CD4-positive, alpha-beta T cell treated with Interleukin-21 for 1 hour (primary cell): ENCODE results near the gene CDCA4.

Experiments
- DNase-seq: peaks from one replicate; pipeline ENCODE4 v3.0.0-alpha.2; 2020

The CDCA4 gene

GRCh38 chr14:105011312-105011990 is 9.4 kb downstream of the CDCA4 start:
- no peak for DNase-seq

DNA sequence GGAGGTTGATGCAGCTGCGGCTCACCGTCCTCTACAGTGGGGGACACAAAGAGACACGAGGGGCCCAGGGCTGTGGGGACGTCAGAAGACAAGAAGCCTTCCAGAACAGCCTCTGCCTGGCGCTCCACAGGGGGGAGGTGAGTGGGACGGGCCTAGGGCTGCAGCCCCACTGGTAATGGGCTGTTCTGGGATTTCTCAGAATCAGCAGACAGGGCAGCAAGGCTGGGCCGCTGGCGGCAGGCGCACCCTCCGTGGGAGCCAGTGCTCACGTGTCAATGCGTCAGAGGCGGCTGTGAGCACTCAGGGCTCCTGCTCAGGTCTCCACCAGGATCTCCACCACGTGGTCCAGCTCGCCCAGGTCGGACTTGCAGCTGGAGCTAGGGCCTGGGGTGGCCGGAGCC is 10.0 kb downstream of the CDCA4 start:
- no peak for DNase-seq

GRCh38 chr14:105010106-105010505 is 10.8 kb downstream of the CDCA4 start:
- DNase-seq, result no peak

- DNase-seq, result no peak
These were observed 13.2 kb downstream of the CDCA4 start for GRCh38 chr14:105007593-105008264.

DNA sequence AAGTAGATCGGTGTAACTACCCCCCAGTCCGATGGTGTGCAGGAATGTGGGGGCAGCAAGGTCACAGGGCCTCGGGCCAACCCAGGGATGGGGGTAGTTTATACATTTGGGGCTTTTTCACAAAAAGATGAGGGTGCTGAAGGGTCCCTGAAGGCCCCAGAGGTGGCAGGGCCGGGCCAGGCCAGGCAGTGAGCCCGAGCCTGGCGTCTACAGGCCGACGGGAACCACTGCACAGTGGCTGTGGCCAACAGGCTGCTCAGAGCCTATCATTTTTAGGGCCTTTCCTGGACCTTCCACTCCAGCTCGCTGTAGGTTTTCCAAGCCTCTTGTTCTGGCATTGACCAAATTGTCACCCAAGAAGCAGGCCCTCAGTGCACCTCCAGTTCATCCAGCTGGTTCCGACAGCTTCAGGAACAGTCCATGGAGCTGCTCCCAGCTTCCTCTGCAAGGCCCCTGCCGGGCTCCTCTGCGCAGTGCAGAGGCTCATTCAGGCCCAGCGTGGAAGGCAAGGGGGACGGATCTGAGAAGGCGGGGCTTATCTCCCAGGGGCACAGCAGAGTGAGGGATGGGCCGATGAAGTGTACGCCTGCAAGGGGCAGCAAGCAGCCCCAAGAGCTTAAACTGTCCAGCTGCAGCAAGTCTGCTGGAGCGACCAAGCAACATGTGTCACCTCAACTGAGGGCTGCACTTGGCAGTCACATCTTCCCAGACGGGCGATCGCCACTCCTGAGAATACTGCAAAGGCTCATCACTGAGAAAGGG is 13.9 kb downstream of the CDCA4 start:
- DNase-seq, result no peak

GRCh38 chr14:105005929-105006830 is 14.7 kb downstream of the CDCA4 start:
- no peak for DNase-seq

- no peak for DNase-seq
These were observed 15.5 kb downstream of the CDCA4 start for GRCh38 chr14:105005329-105005928.

DNA sequence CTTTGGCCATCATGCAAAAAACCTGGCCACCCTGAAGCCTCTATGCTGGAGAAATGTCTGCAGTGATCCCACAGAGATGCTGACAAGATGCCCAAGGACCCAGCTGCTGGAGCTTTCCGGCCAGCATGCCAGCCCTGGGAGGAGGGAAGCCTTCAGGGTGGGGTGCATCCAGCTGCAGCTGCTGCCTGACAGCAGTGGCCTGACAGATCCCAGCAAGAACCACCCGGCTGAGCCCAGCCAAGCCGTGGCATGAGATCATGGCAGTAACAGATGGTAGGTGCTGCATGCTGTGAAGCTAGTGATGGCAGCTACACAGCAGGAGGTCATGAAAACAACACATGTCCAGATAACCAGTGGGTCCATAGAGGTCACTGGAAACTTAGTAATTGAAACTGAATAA is 21.5 kb downstream of the CDCA4 start:
- no peak for DNase-seq

- no peak for DNase-seq
These were observed 22.1 kb downstream of the CDCA4 start for GRCh38 chr14:104998801-104999200.

DNA sequence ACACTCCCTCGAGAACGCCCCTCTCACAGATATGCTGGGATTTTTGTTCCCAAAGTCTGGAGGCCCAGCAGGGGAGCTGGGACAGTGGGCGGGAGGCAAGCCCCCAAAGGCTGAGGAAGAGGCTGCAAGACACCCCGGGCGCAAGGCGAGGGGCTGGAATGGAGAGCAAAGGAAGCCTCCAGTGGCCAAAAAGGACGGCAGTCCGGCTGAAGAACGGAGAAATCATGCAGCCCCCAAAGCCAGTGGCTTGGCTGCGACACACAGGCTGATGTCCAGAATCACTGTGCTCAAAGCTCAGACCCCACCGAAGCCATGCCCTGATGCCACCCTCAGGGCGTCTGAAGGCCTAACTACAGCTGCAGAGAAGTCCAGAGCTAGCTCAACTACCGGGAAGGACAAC is 24.4 kb downstream of the CDCA4 start:
- DNase-seq, result no peak

- DNase-seq, result no peak
These were observed 24.9 kb downstream of the CDCA4 start for GRCh38 chr14:104996032-104996431.

DNA sequence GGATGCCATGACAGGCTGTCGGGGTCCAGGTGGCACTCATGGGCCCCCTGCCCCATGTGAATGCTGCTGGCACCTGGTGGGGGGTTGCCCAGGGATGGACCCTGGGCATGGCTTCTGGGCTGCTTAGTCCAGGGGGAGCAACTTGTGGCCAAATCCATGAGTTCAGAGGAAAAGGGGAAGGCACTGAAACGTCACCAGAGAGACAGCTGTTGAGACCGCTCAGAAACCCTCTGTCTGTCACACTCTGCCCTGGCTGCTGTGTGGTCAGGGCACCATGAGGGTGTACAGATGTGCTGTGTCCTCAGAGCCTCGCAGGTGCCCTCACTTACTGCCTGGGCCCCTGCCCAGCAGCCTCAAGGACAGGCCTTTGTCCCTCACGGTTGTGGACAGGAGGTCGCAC is 25.9 kb downstream of the CDCA4 start:
- no peak for DNase-seq

DNA sequence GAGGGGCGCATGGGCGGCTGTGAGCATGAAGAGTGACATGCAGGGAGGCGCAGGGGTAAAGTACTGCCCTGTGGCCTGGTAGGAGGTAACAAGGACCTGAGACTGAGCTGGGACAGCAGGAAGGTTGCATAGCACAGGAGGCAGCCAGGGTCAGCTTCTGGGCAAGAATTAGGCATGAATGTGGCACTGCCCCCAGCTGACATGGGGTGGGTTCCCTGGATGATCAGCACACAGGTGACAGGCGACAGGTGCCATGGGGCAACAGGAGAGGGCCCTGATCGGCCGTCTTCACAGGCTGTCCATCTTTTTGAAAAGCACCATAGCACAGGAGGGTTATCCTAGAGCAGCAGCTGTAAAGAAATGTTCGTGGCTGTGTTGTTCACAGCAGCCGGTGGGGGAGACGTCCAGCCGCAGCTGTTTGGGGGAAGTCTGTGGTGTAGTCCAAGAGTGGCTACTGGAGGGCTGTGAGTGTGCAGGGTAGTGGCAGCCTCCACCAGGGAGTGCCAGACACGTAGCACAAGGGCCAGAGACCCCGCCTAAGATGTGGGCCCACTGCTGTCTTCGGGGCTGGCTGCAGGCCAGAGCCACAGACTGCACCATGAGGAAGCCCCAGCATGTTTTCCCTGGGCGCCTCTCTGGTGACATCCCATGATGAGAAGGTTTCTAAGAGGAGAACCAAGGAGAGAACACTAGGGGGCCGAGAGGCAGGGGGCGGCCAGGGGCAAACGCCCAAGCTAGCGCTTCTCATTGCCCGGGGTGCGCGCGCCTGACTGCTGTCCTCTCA is 26.9 kb downstream of the CDCA4 start:
- DNase-seq, result no peak

GRCh38 chr14:104993306-104993705 is 27.6 kb downstream of the CDCA4 start:
- no peak for DNase-seq

DNA sequence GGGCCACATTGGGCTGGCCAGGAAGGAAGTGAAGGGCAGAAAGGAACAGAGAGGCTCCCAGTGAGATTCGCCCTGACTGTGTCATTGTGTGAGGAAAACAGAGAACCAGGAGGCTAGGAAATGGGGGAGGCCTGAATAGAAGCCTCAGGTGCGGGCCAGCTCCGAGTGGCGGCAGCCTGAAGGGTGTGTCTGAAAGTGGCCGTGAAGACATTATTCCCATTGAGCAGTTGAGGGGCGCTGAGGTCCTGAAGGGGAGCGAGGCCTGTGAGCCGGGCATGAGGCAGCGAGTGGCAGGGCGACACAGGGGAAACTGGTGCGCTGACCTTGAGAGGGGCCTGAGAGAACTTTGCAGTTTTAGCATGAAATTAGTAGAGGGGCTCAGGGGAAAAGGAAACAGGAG is 28.4 kb downstream of the CDCA4 start:
- no peak for DNase-seq

GRCh38 chr14:104991896-104992230 is 29.0 kb downstream of the CDCA4 start:
- DNase-seq, result no peak

DNA sequence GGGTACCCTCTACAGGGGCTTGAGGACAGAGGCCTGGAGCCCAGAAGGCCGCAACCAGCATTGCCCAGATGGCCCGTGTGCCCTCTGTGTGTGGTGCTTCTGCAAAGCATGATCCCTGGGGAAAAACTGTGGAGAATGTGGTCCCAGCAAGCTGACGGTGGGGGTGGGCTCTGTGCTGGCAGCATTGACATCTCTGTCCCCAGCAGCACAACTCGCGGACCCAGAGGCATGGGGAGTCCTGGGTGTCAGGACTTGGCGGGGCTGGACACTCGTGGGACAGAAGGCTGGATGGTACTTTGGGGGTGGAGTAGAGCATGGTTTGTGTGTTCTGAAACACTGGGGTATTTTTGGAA is 31.0 kb downstream of the CDCA4 start:
- DNase-seq, result no peak

GRCh38 chr14:104989236-104989950 is 31.5 kb downstream of the CDCA4 start:
- no peak for DNase-seq

- no peak for DNase-seq
These were observed 34.3 kb downstream of the CDCA4 start for GRCh38 chr14:104986487-104987164.

DNA sequence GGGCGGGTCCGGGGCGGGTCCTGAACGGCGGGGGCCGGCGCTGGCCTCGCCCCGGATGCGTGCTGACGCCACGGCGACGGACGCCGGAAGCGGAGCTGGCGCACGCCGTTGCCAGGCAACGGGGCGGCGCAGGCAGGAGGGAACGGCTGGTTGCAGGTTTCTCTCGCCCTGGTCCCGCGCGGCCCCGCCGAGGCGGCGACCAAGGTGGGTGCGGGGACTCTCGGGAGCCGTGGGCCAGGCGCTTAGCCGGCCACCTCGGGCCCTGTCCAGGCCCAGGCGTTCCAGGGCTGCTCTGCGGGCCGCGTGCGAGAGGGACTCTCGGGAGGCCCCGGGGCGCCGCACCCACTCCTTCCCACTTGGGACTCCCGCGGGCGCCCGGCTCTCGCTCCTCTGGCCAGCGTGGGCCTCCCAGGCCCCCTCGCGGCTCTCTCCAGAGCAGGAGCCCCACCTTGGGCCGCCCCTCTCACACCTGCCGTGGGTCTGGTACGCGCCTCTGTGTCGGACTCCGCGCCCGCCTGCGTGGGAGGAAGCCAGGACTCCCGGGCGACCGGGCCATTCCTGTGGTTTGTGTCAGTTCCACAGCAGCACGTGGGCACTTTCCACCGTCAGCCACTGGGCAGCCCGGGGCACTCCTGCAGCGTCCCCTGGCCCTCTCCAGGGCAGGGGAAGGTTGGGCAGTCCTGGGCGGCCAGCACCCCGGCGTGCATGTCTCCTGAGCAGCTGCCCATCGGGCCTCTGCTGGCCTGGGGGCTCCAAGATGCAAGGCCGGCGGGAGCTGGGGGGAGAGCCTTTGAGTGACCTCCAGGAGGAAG is 35.0 kb downstream of the CDCA4 start, which contains the start of gene CLBA1:
CLBA1 (plus strand) TSS at position 114 of the 812 bp plus-strand sequence; CDS start at position 758, 644 bp downstream.
- DNase-seq, result peak; percentile 90
